NCI-H2029 (cell line): ENCODE results near the gene KIF21A.
A peak's percentile ranks its signal among the peaks of the same experiment; 100 is the strongest.

Experiments used
- DNase-seq: peaks from one replicate; lab custom pipeline; 2025; lab: John Stamatoyannopoulos, UW

The KIF21A gene, protein sequence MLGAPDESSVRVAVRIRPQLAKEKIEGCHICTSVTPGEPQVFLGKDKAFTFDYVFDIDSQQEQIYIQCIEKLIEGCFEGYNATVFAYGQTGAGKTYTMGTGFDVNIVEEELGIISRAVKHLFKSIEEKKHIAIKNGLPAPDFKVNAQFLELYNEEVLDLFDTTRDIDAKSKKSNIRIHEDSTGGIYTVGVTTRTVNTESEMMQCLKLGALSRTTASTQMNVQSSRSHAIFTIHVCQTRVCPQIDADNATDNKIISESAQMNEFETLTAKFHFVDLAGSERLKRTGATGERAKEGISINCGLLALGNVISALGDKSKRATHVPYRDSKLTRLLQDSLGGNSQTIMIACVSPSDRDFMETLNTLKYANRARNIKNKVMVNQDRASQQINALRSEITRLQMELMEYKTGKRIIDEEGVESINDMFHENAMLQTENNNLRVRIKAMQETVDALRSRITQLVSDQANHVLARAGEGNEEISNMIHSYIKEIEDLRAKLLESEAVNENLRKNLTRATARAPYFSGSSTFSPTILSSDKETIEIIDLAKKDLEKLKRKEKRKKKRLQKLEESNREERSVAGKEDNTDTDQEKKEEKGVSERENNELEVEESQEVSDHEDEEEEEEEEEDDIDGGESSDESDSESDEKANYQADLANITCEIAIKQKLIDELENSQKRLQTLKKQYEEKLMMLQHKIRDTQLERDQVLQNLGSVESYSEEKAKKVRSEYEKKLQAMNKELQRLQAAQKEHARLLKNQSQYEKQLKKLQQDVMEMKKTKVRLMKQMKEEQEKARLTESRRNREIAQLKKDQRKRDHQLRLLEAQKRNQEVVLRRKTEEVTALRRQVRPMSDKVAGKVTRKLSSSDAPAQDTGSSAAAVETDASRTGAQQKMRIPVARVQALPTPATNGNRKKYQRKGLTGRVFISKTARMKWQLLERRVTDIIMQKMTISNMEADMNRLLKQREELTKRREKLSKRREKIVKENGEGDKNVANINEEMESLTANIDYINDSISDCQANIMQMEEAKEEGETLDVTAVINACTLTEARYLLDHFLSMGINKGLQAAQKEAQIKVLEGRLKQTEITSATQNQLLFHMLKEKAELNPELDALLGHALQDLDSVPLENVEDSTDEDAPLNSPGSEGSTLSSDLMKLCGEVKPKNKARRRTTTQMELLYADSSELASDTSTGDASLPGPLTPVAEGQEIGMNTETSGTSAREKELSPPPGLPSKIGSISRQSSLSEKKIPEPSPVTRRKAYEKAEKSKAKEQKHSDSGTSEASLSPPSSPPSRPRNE (N-terminal part only)

DNA sequence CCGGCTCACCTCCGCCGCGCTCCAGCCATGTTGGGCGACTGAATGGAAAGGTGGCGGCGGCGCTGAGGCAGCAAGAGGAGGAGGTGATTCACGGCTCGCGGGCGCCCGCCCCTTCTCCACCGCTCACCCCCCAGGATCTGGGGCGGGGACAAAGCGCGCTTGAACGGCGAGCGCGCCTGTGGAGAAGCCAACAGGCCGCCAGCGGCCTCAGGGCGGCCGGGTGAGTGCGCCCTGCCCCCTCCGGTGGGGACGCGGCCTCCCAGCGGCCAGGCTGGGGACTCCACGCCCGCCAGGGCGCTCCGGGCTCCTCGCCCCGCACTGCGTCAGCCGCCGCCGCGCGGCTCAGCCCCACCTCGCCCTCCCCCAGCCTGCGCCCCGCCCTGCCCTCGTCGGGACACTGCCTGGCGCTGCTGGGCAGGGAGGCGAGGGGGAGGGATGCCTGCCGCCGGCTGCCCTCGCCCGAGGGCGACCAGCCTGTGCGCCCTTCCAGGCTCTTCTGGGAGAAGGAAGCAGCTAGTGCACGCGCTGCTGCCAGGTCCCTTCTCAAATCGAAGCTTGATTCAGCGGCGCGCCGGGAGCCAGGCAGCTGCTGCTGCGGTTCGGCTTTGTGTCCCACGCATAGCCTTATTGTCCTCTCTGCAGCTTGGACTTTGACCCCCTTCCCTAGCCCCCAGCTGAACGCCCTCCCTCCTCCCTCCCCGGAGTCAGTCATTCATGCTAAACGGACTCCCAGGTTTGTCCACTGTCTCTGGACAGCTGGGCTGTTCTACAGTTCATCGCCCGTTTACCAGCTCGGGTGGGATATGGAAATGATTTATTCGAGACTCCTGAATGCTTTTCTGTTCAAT, at the start of gene KIF21A:
KIF21A (minus strand) TSS at position 40 of the 848 bp plus-strand sequence. CDS start 150 bp downstream, outside the sequence.
- peak; percentile 87 for DNase-seq

DNA sequence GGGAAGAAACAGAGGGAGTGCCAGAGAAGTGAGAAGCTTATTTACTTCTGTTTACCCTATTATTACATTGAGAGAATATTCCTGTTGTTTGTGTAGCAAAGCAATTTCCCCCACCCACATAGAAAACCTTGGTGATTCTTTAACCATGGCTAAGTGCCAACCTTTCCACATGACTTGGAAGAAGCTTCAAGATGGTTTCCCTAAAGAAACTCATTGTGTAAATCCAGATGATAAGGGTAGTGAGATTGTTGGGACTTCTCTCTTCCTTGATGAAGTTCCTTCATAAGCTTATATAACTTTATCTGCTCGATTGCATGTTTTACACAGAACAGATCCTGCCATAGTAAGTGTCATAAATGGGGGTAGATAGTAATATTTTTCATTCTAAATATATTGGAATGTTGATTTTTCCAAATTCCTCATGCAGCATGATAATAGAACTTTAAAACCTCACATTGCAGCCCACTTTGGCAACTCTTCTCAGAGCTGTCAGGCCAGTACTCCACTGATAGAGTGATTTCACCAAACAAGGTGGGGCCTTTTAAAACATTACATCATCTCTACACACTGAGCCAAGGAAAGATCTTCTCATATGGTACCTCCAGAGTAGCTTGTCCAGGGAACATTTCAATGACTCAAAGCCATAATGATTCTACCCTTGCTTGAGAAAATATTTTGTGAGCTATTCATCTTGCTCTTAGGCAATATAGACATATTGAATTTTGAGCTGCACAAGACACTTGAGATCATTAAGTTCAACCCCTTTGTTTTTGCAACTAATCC, 47.8 kb upstream of the KIF21A start:
- DNase-seq = no peak

DNA sequence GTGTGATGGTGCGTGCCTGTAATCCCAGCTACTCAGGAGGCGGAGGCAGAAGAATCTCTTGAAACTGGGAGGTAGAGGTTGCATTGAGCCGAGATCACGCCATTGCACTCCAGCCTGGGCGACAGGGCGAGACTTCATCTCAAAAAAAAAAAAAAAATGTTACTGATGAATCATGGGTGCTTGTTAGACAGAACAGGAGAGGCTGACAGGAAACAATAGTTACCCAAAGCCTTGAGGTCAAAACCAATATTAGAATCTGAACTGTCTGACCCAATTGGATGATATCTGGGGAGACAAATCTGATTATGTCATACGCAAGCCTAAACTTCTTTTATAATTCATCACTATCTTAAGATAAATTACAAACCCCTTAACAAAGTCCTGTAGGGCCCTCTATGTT, 40.7 kb upstream of the KIF21A start:
- no peak for DNase-seq

DNA sequence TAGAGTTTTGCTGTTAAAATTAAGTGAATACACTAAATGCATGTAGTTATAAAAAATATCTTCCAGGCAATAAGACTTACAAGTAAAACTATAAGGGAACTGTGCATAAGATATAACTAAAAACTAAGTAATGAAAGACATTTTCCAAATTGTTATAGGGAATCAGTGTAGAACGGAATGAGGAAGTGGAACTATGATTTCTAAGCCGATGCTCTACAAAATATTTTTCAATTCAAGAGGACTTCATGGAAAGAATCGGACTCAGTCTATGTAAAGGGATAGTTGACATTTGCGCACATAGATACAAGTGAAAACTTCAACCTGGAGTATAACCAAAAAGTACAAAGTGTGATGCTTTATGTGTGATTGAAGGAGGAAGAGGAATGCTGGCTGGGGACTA, 40.1 kb upstream of the KIF21A start:
- DNase-seq = no peak

DNA sequence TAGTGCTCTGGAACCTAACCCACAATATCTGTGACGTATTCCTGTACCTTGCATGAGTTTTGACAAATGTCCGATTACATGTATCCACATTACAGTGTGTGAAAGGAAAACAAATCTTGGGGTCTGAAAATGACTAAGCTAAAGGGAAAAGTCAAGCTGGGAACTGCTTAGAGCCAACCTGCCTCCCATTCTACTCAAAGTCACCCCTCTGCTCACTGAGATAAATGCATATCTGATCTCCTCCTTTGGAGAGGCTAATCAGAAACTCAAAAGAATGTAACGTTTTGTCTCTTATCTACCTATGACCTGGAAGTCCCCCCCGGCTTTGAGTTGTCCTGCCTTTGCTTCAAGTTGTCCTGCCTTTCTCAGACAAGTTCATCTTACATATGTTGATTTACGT, 34.0 kb upstream of the KIF21A start:
- no peak for DNase-seq

DNA sequence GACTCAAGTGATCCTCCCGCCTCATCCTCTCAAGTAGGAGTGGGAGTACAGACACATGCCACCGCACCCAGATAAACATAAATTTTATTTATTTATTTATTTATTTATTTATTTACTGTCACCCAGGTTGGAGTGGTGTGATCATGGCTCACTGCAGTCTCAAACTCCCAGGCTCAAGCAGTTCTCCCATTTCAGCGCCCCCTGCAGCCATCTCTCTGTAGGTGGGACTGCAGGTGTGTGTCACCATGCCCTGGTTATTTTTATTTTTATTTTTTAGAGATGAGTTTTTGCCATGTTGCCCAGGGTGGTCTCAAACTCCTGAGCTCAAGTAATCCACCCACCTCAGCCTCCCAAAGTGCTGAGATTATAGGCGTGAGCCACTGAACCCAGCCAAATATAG, 33.2 kb upstream of the KIF21A start:
- no peak for DNase-seq

DNA sequence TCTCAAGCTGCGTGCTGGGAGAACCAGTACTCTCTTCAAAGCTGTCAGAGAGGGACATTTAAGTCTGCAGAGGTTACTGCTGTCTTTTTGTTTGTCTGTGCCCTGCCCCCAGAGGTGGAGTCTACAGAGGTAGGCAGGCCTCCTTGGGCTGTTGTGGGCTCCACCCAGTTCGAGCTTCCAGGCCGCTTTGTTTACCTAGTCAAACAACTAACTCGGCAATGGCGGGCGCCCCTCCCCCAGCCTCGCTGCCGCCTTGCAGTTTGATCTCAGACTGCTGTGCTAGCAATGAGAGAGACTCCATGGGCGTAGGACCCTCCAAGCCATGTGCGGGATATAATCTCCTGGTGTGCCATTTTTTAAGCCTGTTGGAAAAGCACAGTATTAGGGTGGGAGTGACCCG, 32.2 kb upstream of the KIF21A start:
- peak; percentile 31 for DNase-seq

DNA sequence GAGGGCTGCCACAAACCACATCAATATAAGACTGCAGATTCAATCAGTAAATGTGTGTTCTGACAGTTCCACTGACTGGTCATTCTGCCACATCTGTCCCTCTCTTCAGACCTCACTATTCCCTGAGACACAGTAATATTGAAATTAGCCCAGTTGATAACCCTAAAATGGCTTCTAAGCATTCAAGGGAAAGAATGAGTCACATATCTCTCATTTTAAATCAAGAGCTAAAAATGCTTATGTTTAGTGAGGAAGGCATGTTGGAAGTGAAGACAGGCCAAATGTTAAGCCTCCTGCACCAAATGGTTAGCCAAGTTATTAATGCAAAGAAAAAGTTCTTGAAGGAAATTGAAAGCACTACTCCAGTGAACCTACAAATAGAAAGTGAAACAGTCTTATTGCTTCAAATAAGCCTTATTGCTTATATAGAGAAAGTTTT, 24.5 kb upstream of the KIF21A start:
- DNase-seq = no peak

DNA sequence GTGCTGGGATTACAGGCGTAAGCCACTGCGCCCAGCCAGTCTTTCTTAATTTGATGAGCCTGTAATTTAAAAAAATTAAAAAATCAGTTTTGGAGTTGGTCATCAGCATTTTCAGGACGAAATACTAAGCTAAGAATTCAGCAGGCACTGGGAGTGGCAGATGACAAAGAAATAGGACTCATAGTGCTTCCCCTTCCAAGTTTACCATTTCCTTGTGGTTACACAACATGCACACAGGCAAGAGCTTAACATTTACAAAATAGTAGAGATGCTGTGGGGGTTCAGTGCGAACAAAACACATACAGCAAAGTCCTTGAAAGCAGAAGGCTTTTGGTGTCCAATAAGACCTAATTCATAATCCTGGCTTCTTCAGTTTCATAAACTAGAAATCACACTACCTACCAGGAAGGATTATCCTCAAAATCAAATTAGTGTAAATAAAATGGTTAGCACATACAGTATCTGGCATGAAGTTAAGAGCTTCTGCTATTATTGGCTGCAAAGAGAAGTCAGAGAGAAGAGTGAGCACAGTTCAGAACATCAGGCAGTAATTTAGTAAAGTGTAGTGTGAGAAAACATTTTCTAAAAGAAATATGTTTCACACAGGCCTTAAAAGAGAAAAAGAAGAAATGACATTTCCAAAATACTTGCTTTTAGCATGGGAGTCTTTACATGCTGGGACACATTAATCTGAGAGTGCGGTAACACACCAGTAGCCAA, 22.2 kb upstream of the KIF21A start:
- DNase-seq = no peak

DNA sequence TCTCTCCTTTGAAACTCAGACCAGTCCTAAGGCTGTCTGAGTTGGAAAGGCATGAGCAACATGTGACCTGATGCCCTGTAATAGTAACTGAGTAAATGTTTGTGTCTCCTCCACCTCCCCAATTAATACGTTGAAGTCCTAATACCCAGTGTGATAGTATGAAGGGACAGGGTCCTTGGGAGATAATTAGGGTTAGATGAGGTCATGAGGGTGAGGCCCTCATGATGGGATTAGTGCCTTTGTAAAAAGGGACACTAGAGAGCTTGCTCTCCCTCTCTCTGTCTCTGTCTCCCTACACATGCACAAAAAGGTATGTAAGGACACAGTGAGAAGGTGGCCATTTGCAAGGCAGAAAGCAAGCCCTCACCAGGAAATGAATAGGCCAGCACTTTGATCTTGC, 18.1 kb upstream of the KIF21A start:
- no peak for DNase-seq

DNA sequence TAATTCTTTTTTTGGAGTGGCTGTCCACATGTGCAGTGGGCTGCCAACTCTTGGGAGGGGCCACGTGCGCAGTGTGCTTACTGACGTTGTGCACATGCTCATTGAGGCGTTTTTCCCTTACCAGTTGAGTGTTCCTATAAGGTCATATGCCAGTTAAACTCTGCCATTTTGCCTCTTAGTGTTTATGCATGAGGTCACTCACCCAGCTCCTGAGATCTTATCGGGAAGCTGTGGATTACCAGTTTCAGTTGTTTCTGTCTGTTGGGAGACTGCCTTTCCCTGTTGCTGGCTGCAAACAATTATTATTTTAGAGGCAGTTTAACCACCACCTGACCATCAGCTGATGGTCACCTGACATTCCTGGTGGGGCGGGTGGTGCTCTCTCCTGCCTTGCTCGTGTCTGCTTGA, 16.1 kb upstream of the KIF21A start:
- DNase-seq = no peak

DNA sequence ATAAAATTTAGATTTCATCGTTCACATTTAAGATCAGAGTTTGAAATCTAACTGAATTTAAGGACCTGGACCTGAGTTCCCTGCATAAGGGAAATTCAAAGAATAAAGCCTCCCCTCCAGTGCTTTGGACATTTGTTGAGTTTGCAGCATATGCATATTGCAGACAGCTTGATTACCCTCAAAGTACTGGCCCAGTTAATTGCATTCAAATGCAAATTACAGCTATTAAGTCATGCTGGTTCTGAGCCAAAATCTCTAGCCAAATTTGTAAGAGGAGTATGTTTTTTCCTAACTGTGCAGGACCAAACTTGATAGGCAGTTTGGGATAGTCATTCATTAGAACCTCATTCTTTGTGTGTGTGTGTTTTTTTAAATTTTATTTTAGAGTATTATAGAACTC, 9.1 kb upstream of the KIF21A start:
- DNase-seq = no peak

DNA sequence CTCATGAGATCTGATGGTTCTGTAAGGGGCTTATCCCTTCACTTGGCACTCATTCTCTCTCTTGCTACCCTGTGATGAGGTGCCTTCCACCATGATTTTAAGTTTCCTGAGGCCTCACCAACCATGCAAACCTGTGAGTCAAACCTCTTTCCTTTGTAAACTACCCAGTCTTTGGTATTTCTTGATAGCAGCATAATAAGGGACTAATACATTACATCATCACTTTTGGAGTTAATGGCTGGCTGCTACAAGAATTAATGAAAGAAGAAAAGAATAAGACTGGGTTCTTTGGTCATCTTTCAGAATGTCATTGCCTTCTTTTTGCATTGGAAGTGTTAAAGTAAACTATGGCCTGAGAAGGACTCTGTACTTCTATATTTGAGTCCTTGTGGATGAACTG, 5.1 kb upstream of the KIF21A start:
- no peak for DNase-seq

DNA sequence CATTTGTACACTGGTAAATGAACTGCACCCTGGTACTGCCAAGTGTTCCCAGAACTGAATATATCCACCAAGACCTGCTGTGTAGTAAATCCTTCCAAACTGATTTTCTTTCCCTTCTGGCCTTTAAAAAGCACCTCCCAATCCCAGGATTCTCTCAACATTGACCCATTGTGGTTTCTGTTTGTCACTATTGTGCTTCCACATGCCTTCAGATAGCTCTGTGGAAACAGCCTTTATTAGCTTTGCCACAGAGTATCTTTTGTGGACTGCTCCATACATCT, 949 bp upstream of the KIF21A start:
- DNase-seq = no peak

DNA sequence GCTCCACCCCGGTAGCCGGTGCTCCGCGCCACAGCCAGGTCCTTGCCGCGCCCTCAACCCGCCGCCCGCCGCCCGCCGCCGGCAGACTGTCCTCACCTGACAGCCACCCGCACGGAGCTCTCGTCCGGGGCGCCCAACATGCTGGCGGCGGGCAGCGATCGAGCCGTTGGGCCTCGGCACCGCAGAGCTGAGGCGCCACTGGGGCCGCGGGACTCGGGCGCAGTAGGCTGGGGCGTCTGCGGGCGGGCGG, 164 bp downstream of the KIF21A start:
- no peak for DNase-seq

DNA sequence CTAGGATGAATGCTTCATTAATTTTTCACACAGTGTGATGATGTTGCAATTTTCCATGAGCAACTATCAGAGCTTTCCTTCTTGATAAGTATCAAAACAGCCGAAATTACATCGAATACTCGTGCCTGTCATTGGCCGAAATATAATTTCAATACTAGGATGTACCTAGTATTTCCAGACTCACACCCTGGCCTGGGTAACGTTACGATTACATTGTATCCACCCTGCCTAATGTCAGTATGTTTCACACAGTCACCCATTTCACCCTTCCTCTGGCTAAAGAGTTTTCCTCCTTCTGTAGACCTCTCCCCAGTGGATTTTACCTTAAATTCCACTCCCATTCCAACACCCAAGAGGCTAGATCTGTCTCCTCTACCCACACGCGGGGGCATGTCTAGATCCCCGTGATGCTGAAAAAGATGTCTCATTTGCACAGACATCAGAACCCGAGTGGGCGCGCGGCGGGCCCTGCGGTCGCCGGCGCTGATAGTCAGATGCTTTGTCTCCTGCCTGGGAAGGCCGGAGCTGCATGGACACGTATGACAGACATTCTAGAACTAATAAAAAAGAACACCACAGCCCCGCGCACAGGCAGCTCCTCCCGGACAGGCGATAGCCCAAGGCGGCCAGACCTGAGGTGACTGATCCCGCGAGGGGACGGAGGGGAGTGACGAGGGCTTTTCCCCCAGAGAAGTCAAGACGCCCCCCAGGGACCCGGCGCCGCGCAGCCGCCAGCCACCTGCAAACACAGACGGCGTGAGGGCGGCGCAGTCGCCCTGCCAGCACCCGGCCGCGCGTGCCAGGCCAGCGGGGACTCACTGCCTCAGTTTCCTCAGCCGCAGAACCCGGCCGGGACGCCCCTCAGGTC, 723 bp downstream of the KIF21A start:
- peak; percentile 1 for DNase-seq

DNA sequence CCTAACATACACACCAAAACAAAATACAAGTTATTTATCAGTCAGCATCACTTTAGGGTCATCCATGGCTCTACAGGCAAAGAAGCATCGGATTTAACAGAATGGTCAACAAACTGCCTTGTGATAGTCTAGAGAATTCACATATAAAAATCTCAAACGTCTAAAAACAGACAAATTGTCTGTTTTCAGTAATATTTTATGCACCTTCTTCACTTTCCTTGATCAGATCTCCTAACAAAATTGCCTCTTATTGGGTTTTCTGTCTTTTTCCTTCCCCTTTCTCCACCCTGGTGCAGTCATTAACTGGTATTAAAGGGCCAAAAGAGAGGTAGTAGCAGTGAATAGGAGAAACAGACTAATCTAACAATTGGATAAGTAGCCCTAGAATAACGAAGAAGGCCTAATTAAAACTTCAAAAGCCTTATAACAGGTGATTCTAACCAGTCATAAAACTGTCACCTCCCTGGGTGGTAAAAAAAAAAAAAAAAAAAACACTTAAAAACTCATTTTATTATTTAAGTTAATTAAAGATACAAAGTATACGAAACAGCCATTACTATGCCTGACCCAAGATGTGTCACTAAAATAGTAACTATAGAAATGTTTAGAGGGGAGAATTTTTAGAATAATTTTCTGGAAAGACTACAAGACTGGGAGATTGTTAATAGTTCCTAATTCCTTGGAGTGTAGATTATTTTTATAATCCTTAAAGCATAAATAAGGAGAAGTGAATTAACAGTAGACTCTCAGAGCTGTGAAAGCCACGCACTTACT, 1.5 kb downstream of the KIF21A start:
- DNase-seq = no peak

DNA sequence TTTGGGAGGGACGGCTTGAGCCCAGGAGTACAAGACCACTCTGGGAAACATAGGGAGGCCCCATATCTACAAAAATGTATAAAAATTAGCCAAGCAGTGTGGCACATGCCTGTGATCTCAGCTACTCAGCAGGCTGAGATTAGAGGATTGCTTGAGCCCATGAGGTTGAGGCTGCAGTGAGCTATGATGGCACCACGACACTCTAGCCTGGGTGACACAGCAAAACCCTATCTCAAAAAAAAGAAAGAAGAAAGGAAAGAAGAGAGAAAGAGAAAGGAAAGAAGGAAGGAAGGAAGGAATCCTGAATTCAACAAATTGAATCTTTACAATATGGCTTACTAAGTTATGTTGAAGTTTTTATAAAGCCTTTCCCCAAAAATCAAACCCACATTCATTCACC, 2.1 kb downstream of the KIF21A start:
- DNase-seq = no peak

DNA sequence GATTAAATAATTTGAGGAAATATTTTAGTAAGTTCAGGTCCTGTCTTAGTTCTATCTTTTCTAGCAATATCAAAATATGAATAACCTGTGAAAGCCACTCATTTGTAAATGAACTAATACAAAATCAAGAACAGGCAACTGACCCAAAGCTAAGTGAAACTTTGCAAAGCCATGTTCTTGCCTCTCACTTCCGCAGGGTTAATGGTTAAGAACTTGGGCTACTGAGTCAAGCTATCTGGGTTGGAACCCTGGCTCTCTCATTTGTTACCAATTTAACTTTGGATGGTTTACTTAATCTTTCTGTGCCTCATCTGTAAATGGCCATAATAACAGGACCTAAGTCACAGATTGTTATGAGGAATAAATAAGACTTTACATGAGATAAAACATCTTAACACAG, 2.8 kb downstream of the KIF21A start:
- no peak for DNase-seq
